ENCODE measurements around the gene RAB4B. TPM values are rescaled to one million over a fixed set of nuclear protein-coding genes. Genes with fewer than 3 reads are reported as not detected.
A peak's percentile ranks its signal among the peaks of the same experiment; 100 is the strongest.

The RAB4B gene
- total and polyA plus RNA-seq, 2 donors (not counting 1 experiment from before 2014, with no cell fraction given) = 10.6 to 12.8 TPM

GRCh38 chr19:40747536-40747935 lies 30.5 kb upstream of the RAB4B start:
- Histone ChIP-seq H3K9ac (ENCODE audit: insufficient read depth, low read length) (no peak overlapping the region), H3K4me2 (ENCODE audit: extremely low read depth, insufficient read depth, low read length) (no peak overlapping the region), H3K27me3 (ENCODE audit: control insufficient read depth, insufficient read depth, low read length) (no peaks in the 10 kb centered on the region), H3K4me3 (replicated peaks in 1 of 4; ENCODE audit: control extremely low read depth in 1 of 4, insufficient read depth in 1 of 4, low read depth in 3 of 4, low read length in 4 of 4) (no peak overlapping the region), H3K9me3 (ENCODE audit: control insufficient read depth, insufficient read depth, low read depth, low read length) (no peaks in the 10 kb centered on the region), H3K4me1 (ENCODE audit: control insufficient read depth, extremely low read depth, insufficient read depth, low read length) (peaks cover 4% of the 10 kb centered on the region), H3K79me2 (ENCODE audit: control insufficient read depth, insufficient read depth, low read length) (peaks cover 13% of the 10 kb centered on the region), H3K27ac (ENCODE audit: insufficient read depth, low read length) (no peak overlapping the region), H4K20me1 (ENCODE audit: control insufficient read depth, extremely low read depth, insufficient read depth, low read length) (no peaks in the 10 kb centered on the region), H2AFZ (ENCODE audit: low read length) (no peak overlapping the region), H3K36me3 (ENCODE audit: control insufficient read depth, insufficient read depth, low read length) (no peaks in the 10 kb centered on the region)
- DNase-seq (ENCODE audit: low read depth in 2 of 2) = no peak
- TF ChIP-seq CTCF (conservative IDR thresholded peaks at IDR 0.05 in 1 of 2, IDR thresholded peaks at IDR 0.05 in 1 of 2; ENCODE audit: low read depth in 1 of 2, low read length in 2 of 2) = no peak
- TF ChIP-seq EZH2 (IDR thresholded peaks at IDR 0.05; ENCODE audit: low read length, missing control alignments) = no peak

- Histone ChIP-seq H3K36me3 (ENCODE audit: control insufficient read depth, insufficient read depth, low read length) (peaks cover 2% of the 10 kb centered on the region), H3K9ac (ENCODE audit: insufficient read depth, low read length) (peak within 1 kb of the TSS; percentile 91), H3K79me2 (ENCODE audit: control insufficient read depth, insufficient read depth, low read length) (peaks cover 36% of the 10 kb centered on the region), H3K27ac (ENCODE audit: insufficient read depth, low read length) (peak within 1 kb of the TSS; percentile 84), H3K9me3 (ENCODE audit: control insufficient read depth, insufficient read depth, low read depth, low read length) (no peaks in the 10 kb centered on the region), H3K4me3 (replicated peaks in 1 of 4; ENCODE audit: control extremely low read depth in 1 of 4, insufficient read depth in 1 of 4, low read depth in 3 of 4, low read length in 4 of 4) (peak within 1 kb of the TSS; percentile 70 to 90 (median 77)), H3K4me2 (ENCODE audit: extremely low read depth, insufficient read depth, low read length) (peak within 1 kb of the TSS; percentile 94), H3K27me3 (ENCODE audit: control insufficient read depth, insufficient read depth, low read length) (no peaks in the 10 kb centered on the region), H3K4me1 (ENCODE audit: control insufficient read depth, extremely low read depth, insufficient read depth, low read length) (peaks cover 6% of the 10 kb centered on the region), H4K20me1 (ENCODE audit: control insufficient read depth, extremely low read depth, insufficient read depth, low read length) (no peaks in the 10 kb centered on the region), H2AFZ (ENCODE audit: low read length) (peak within 1 kb of the TSS; percentile 79)
- TF ChIP-seq EZH2 (IDR thresholded peaks at IDR 0.05; ENCODE audit: low read length, missing control alignments) (no peak), CTCF (conservative IDR thresholded peaks at IDR 0.05 in 1 of 2, IDR thresholded peaks at IDR 0.05 in 1 of 2; ENCODE audit: low read depth in 1 of 2, low read length in 2 of 2) (no peak)
- DNase-seq (ENCODE audit: low read depth in 2 of 2) = peak; percentile 99 to 100
Observed at GRCh38 chr19:40750058-40750873, 27.8 kb upstream of the RAB4B start, which contains the start of gene ACTMAP. TSS of gene ACTMAP (minus strand) at chr19:40750477. CDS start at chr19:40749803, 674 bp downstream.

- Histone ChIP-seq H3K79me2 (ENCODE audit: control insufficient read depth, insufficient read depth, low read length) (peaks cover 43% of the 10 kb centered on the region), H2AFZ (ENCODE audit: low read length) (peak within 1 kb of the TSS; percentile 79), H4K20me1 (ENCODE audit: control insufficient read depth, extremely low read depth, insufficient read depth, low read length) (no peaks in the 10 kb centered on the region), H3K36me3 (ENCODE audit: control insufficient read depth, insufficient read depth, low read length) (peaks cover 8% of the 10 kb centered on the region), H3K4me2 (ENCODE audit: extremely low read depth, insufficient read depth, low read length) (peak within 1 kb of the TSS; percentile 94), H3K27me3 (ENCODE audit: control insufficient read depth, insufficient read depth, low read length) (no peaks in the 10 kb centered on the region), H3K4me3 (replicated peaks in 1 of 4; ENCODE audit: control extremely low read depth in 1 of 4, insufficient read depth in 1 of 4, low read depth in 3 of 4, low read length in 4 of 4) (peak within 1 kb of the TSS; percentile 70 to 90 (median 77)), H3K9ac (ENCODE audit: insufficient read depth, low read length) (peak within 1 kb of the TSS; percentile 91), H3K27ac (ENCODE audit: insufficient read depth, low read length) (peak within 1 kb of the TSS; percentile 84), H3K9me3 (ENCODE audit: control insufficient read depth, insufficient read depth, low read depth, low read length) (no peaks in the 10 kb centered on the region), H3K4me1 (ENCODE audit: control insufficient read depth, extremely low read depth, insufficient read depth, low read length) (peaks cover 6% of the 10 kb centered on the region)
- peak; percentile 96 to 98 for DNase-seq (ENCODE audit: low read depth in 2 of 2)
- TF ChIP-seq EZH2 (IDR thresholded peaks at IDR 0.05; ENCODE audit: low read length, missing control alignments) (no peak), CTCF (conservative IDR thresholded peaks at IDR 0.05 in 1 of 2, IDR thresholded peaks at IDR 0.05 in 1 of 2; ENCODE audit: low read depth in 1 of 2, low read length in 2 of 2) (no peak)
Observed at GRCh38 chr19:40750874-40751537, 27.0 kb upstream of the RAB4B start, which contains the start of gene SNRPA. TSS of gene SNRPA (plus strand) at chr19:40751203. CDS start at chr19:40751409, 206 bp downstream.
